Activated T-cell treated with anti-CD3 and anti-CD28 coated beads, Interleukin-2, amount 50 U/mL, for 72 hours (primary cell): ENCODE data around the gene CSF1R. TPM values are rescaled to one million over a fixed set of nuclear protein-coding genes. Genes with fewer than 3 reads are reported as not detected.
A peak's percentile ranks its signal among the peaks of the same experiment; 100 is the strongest.
"Not testable (repeated sequence)": the region's sequence is repeated elsewhere in the genome, so short reads cannot be mapped to it uniquely, and the experiment has no call there.

Source experiments
- ATAC-seq, 2 donors: fragments of 150-1000 bp; cut with Tn5 transposase; replicated peaks in 1 of 2; 2 replicates each; pipeline ENCODE4 v1.10.0; 2021; ENCODE audit warnings: moderate library complexity in 2 of 2, mild to moderate bottlenecking in 1 of 2
- DNase-seq, 2 donors: peaks; one replicate each; pipeline ENCODE4 v3.0.0; 2021 to 2022; ENCODE audit warnings: mixed read lengths in 1 of 2
- H3K27ac Mint-ChIP-seq: one replicate; pipeline ENCODE4 v1.8.0; 2022; ENCODE audit warnings: mild to moderate bottlenecking, moderate library complexity, mixed read lengths
- H3K27me3 Mint-ChIP-seq: one replicate; pipeline ENCODE4 v1.8.0; 2022; ENCODE audit warnings: low read depth, mixed read lengths
- H3K36me3 Mint-ChIP-seq, 2 donors: one replicate each; pipeline ENCODE4 v1.8.0; 2022; ENCODE audit warnings: mixed read lengths in 2 of 2, mild to moderate bottlenecking in 1 of 2; ENCODE audit not compliant: insufficient read depth in 2 of 2
- H3K4me1 Mint-ChIP-seq: one replicate; pipeline ENCODE4 v1.8.0; 2022; ENCODE audit warnings: low read depth, mixed read lengths
- H3K4me3 Mint-ChIP-seq, 2 donors: one replicate each; pipeline ENCODE4 v1.8.0; 2022; ENCODE audit warnings: mild to moderate bottlenecking in 2 of 2, mixed read lengths in 2 of 2, moderate library complexity in 2 of 2
- H3K9me3 Mint-ChIP-seq, 2 donors: one replicate each; pipeline ENCODE4 v1.8.0; 2022; ENCODE audit warnings: mixed read lengths in 2 of 2
- total RNA-seq, 2 donors: library from RNA; stranded (reverse); gene quantifications; one replicate each; pipeline ENCODE4 v1.2.3, GENCODE V29; 2022

Gene CSF1R
- total RNA-seq, 2 donors from 2014 or later, result 1.2 to 1.8 TPM

DNA sequence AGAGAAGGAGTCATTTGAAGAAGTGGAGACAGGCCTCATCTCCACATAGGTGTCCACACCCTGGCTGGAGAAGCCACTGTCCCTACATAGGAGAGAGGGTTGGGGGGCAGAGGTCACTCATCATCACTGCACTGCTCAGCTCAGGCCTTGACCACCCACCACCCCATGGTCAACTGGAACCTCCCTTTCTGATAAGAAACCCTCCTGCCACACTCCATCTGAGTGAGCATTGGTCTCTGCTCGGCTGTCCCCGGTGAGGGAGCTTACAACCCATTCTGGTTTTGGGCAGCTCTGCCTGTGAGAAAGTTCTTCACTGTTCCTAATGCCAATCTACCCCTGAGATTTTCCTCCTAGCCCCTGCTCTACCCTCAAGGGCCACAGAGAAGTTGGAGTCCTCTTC is 28.8 kb downstream of the CSF1R start:
- no peaks in the 10 kb centered on the region for H3K9me3 Mint-ChIP-seq
- no peak for ATAC-seq
- H3K27me3 Mint-ChIP-seq, result no peaks in the 10 kb centered on the region
- H3K36me3 Mint-ChIP-seq, result peaks cover 2 to 3% of the 10 kb centered on the region in 2 donors
- H3K27ac Mint-ChIP-seq, result no peak overlapping the region
- peaks cover 10% of the 10 kb centered on the region for H3K4me1 Mint-ChIP-seq
- no peak overlapping the region for H3K4me3 Mint-ChIP-seq
- no peak for DNase-seq

DNA sequence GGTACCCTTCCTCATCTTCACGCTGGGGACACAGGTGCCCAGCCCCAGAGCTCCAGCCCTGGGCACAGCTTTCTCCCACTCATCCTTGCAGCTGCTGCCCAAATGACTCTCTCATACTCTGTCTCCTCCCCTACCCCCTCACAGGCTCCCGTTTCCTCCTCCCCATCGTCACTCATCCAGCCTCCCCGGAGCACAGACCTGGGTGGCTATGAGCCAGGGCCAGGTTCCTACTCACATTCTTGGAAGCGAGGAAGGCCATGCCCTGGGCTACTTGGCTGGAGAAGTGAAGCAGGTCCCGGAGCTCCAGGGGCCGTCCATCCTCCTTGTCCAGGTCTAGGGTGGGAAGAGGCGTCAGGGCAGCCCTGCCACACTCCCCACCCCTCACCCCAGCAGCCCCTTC is 29.3 kb downstream of the CSF1R start:
- Mint-ChIP-seq H3K9me3 (no peaks in the 10 kb centered on the region), H3K4me1 (peaks cover 10% of the 10 kb centered on the region), H3K36me3 (peaks cover 2 to 3% of the 10 kb centered on the region in 2 donors), H3K27ac (no peak overlapping the region), H3K4me3 (no peak overlapping the region), H3K27me3 (no peaks in the 10 kb centered on the region)
- no peak for DNase-seq
- ATAC-seq, result no peak

GRCh38 chr5:150056075-150056443 is 30.3 kb downstream of the CSF1R start:
- Mint-ChIP-seq H3K4me1 (peaks cover 10% of the 10 kb centered on the region), H3K36me3 (peaks cover 3 to 6% of the 10 kb centered on the region in 2 donors), H3K27me3 (no peaks in the 10 kb centered on the region), H3K9me3 (no peaks in the 10 kb centered on the region), H3K27ac (no peak overlapping the region), H3K4me3 (no peak overlapping the region)
- ATAC-seq (no peak), DNase-seq (no peak)

DNA sequence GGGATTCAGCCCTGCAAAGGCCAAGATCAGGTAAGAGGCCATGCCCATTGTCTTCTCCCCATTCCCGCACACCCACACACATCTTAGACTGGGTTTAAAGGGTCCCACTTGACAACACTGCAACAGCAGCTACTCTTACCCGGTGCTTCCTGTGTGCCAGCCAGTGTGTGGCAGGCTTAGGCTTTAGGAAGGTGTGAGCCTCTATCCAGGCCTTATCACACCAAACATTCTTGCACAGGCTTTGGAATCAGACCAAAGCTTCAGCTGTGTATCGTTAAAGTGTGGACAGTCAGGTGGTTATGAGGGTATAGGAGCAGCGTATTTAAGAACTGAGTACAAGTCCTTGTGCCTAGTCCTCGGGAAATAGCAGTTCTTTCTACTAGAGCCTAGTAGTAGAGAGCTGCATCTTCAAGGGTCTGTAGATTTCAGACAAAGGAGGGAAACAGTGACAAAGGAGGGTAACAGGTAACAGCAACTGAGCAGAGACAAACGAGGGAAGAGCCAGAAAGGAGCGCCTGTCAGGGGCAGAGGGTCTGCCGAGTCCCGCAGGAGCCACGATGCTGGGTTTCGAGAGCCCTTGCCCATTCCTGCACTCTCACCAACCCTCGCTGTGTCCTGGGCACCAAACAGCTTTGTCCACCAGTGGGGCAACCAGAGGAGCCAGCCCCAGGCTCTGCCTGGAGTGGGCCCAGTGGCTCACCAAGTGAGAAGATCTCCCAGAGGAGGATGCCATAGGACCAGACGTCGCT is 30.9 kb downstream of the CSF1R start:
- DNase-seq (no peak), ATAC-seq (no peak)
- H3K4me3 Mint-ChIP-seq, result no peak overlapping the region
- peaks cover 4 to 7% of the 10 kb centered on the region in 2 donors for H3K36me3 Mint-ChIP-seq
- peaks cover 10% of the 10 kb centered on the region for H3K4me1 Mint-ChIP-seq
- H3K27ac Mint-ChIP-seq, result no peak overlapping the region
- H3K27me3 Mint-ChIP-seq, result no peaks in the 10 kb centered on the region
- no peaks in the 10 kb centered on the region for H3K9me3 Mint-ChIP-seq

DNA sequence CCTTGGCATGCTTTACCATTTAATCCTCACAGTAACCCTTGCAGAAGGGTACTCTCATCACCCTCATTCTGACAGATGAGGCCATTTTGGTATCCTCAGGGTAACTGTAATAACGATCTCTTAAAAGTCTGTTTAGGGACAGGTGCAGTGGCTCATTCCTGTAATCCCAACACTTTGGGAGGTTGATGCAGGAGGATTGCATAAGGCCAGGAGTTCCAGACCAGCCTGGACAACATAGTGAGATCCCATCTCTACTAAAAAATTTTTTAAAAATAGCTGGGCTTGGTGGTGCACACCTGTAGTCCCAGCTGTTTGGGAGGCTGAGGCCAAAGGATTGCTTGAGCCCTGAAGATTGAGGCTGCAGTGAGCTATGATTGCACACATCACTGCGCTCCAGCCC is 31.8 kb downstream of the CSF1R start:
- H3K27ac Mint-ChIP-seq, result no peak overlapping the region
- H3K4me3 Mint-ChIP-seq, result no peak overlapping the region
- DNase-seq, result no peak

GRCh38 chr5:150053713-150054392 is 32.5 kb downstream of the CSF1R start:
- Mint-ChIP-seq H3K27me3 (no peaks in the 10 kb centered on the region), H3K4me1 (peaks cover 10% of the 10 kb centered on the region), H3K4me3 (no peak overlapping the region), H3K27ac (no peak overlapping the region), H3K9me3 (no peaks in the 10 kb centered on the region), H3K36me3 (peaks cover 6 to 17% of the 10 kb centered on the region in 2 donors)
- no peak for DNase-seq
- ATAC-seq, result no peak

More for the DNA sequence above, 31.8 kb downstream of the CSF1R start:
- Mint-ChIP-seq H3K27me3 (no peaks in the 10 kb centered on the region), H3K36me3 (peaks cover 4 to 10% of the 10 kb centered on the region in 2 donors), H3K4me1 (peaks cover 10% of the 10 kb centered on the region), H3K9me3 (no peaks in the 10 kb centered on the region)
- ATAC-seq, result no peak

DNA sequence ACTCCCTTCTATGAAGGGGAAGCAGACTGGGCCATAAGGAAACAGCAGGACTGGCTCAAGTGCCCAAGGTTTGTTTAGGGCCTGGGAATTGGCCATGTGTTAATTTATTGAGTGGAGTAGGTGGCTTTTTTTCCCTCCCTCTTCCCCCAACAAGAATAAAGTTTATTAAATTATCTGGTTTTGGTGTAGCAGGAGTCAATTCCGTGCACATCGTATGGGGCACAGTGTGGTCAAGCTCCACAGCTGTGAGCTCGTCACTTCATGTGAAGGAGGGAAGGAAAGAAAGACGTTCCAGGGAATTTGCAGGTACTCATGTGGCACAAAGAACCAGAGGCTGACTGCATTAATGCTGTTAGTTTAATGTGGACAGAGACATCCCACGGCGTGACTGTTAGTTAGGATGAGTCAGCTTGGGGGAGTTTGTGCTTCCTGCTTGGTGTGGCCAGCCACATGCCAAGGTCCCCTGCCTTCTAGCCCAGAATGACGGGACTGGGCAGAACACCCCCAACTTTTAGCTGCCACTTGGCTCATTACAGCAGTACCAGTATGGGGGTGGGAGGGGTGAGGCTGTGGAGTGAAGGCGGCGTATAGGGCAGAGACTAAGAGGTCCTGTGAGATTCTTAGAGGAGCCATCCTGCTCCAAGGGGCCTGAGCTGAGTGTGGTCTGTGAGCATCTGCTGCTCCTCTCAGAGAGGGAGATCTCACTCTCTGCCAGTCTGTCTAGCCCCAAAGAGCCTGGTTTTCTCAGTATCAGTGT is 33.2 kb downstream of the CSF1R start:
- Mint-ChIP-seq H3K27ac (peak overlapping the region; percentile 20), H3K27me3 (no peaks in the 10 kb centered on the region), H3K9me3 (no peaks in the 10 kb centered on the region), H3K36me3 (peaks cover 6 to 23% of the 10 kb centered on the region in 2 donors), H3K4me3 (no peak overlapping the region), H3K4me1 (peaks cover 10% of the 10 kb centered on the region)
- ATAC-seq (peak; percentile 40 to 61), DNase-seq (peak in 1 of 2 donors; percentile 14)

DNA sequence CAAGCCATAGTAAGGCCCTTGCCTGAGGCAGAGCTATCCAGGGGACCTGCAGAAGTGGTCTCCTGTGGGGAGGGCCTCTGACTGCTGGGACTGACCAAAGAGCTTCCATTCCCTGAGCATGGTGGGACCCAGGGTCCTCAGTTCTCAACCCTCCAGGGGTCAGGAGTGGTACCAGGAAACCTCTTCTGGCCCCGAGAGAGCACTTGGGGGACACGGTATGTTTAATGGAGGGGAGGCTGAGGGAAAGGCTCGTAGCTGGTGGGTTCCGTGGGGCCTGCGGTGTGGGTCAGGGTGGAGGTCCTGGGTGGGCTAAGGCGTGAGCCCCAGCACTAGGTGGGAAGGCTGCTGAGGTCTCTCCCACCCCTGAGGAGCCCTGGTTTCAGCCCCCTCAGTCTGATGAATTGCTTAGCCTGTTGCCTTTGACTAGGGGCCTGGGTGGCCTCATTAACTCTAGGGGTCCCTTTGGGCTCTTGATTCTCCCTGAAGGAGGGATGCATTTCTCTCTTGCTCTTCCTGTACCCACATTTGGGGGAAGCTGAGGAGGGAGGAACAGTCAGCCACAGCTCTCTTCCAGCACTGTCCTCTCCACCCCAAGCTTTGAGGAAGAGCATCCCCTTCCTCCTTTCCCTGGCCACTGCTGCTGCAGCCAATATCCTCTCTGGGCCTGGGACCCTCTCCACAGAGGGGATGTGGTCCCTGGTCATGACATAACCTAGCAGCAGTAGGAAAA is 34.0 kb downstream of the CSF1R start:
- Mint-ChIP-seq H3K9me3 (no peaks in the 10 kb centered on the region), H3K4me1 (peaks cover 10% of the 10 kb centered on the region), H3K4me3 (no peak overlapping the region), H3K27me3 (no peaks in the 10 kb centered on the region), H3K36me3 (peaks cover 6 to 23% of the 10 kb centered on the region in 2 donors), H3K27ac (peak overlapping the region; percentile 20)
- ATAC-seq, result no peak
- no peak for DNase-seq

- Mint-ChIP-seq H3K4me1 (peaks cover 10% of the 10 kb centered on the region), H3K36me3 (peaks cover 6 to 23% of the 10 kb centered on the region in 2 donors), H3K4me3 (no peak overlapping the region), H3K27ac (no peak overlapping the region), H3K9me3 (no peaks in the 10 kb centered on the region), H3K27me3 (no peaks in the 10 kb centered on the region)
- ATAC-seq (no peak), DNase-seq (no peak)
These were observed 34.6 kb downstream of the CSF1R start for GRCh38 chr5:150051657-150052195.

- H3K9me3 Mint-ChIP-seq, DNase-seq, H3K27ac Mint-ChIP-seq, H3K4me3 Mint-ChIP-seq, H3K27me3 Mint-ChIP-seq: not testable (repeated sequence)
- Mint-ChIP-seq H3K36me3 (peaks cover 6 to 23% of the 10 kb centered on the region in 2 donors), H3K4me1 (peaks cover 10% of the 10 kb centered on the region)
- ATAC-seq, result peak; percentile 38 to 52
These were observed 36.1 kb downstream of the CSF1R start for GRCh38 chr5:150050172-150050811.

GRCh38 chr5:150046031-150046430 is 40.3 kb downstream of the CSF1R start:
- H3K4me3 Mint-ChIP-seq, result no peak overlapping the region
- H3K27me3 Mint-ChIP-seq, result no peaks in the 10 kb centered on the region
- peak in 1 of 2 donors; percentile 52 for ATAC-seq
- peaks cover 9 to 17% of the 10 kb centered on the region in 2 donors for H3K36me3 Mint-ChIP-seq
- DNase-seq, result no peak
- no peaks in the 10 kb centered on the region for H3K4me1 Mint-ChIP-seq
- H3K9me3 Mint-ChIP-seq, result no peaks in the 10 kb centered on the region
- no peak overlapping the region for H3K27ac Mint-ChIP-seq

- Mint-ChIP-seq H3K4me1 (no peaks in the 10 kb centered on the region), H3K9me3 (no peaks in the 10 kb centered on the region)
These were observed 40.8 kb downstream of the CSF1R start for GRCh38 chr5:150045549-150045948.

More at GRCh38 chr5:150045549-150045948, 40.8 kb downstream of the CSF1R start:
- Mint-ChIP-seq H3K36me3 (peaks cover 8 to 17% of the 10 kb centered on the region in 2 donors), H3K27ac (no peak overlapping the region), H3K4me3 (no peak overlapping the region), H3K27me3 (no peaks in the 10 kb centered on the region)
- ATAC-seq, result no peak
- no peak for DNase-seq
